ENCODE measurements around the gene CD37.
A peak's percentile ranks its signal among the peaks of the same experiment; 100 is the strongest.
"Not testable (repeated sequence)": the region's sequence is repeated elsewhere in the genome, so short reads cannot be mapped to it uniquely, and the experiment has no call there.

The CD37 gene

GRCh38 chr19:49348305-49349189 lies 13.3 kb downstream of the CD37 start:
- no peak for DNase-seq

- no peak for DNase-seq
Measured at GRCh38 chr19:49349567-49349966, 14.4 kb downstream of the CD37 start.

- DNase-seq = peak; percentile 16
Measured at GRCh38 chr19:49355909-49356353, 20.7 kb downstream of the CD37 start.

- DNase-seq = no peak
Measured at GRCh38 chr19:49356382-49356781, 21.2 kb downstream of the CD37 start.

- no peak for DNase-seq
Measured at GRCh38 chr19:49357186-49357585, 22.0 kb downstream of the CD37 start.

GRCh38 chr19:49359851-49360820 lies 24.9 kb downstream of the CD37 start:
- no peak for DNase-seq

- DNase-seq = peak; percentile 30
Measured at GRCh38 chr19:49361438-49362047, 26.3 kb downstream of the CD37 start.

GRCh38 chr19:49362048-49362928 lies 27.1 kb downstream of the CD37 start, which contains the start of gene TEAD2:
TEAD2 (minus strand) TSS chr19:49362416; CDS start chr19:49360075, 2,341 bp downstream.
- no peak for DNase-seq

- no peak for DNase-seq
Measured at GRCh38 chr19:49362929-49363267, 27.7 kb downstream of the CD37 start.

- peak; percentile 56 for DNase-seq
Measured at GRCh38 chr19:49363268-49364082, 28.3 kb downstream of the CD37 start, which contains the start of gene DKKL1. DKKL1 (plus strand) TSS chr19:49363877; CDS start chr19:49363999, 122 bp downstream.

- no peak for DNase-seq
Measured at GRCh38 chr19:49364083-49364737, 29.0 kb downstream of the CD37 start.

- DNase-seq = no peak
Measured at GRCh38 chr19:49366110-49366509, 30.9 kb downstream of the CD37 start.

GRCh38 chr19:49368711-49369358 lies 33.6 kb downstream of the CD37 start:
- DNase-seq = no peak

GRCh38 chr19:49371184-49371583 lies 36.0 kb downstream of the CD37 start:
- DNase-seq = no peak

- DNase-seq = not testable (repeated sequence)
Measured at GRCh38 chr19:49373174-49373573, 38.0 kb downstream of the CD37 start.

GRCh38 chr19:49374665-49375434 lies 39.6 kb downstream of the CD37 start:
- DNase-seq = no peak

GRCh38 chr19:49378512-49378911 lies 43.3 kb downstream of the CD37 start:
- no peak for DNase-seq

- no peak for DNase-seq
Measured at GRCh38 chr19:49380391-49380790, 45.2 kb downstream of the CD37 start.

GRCh38 chr19:49382639-49383038 lies 47.4 kb downstream of the CD37 start:
- no peak for DNase-seq

All from NCI-H69 (cell line).